Aorta (tissue), 5 donors: ENCODE data around the gene GAST. TPM values are rescaled to one million over a fixed set of nuclear protein-coding genes. Genes with fewer than 3 reads are reported as not detected.
"Not testable (repeated sequence)": the region's sequence is repeated elsewhere in the genome, so short reads cannot be mapped to it uniquely, and the experiment has no call there.

Source experiments
- ATAC-seq: fragments of 200-7000 bp; cut with Tn5 transposase; one replicate; pipeline ENCODE4 v1.9.1; 2022; ENCODE audit warnings: moderate library complexity; ENCODE audit not compliant: low FRiP score
- DNase-seq, 2 donors: peaks; one replicate each; pipeline ENCODE4 v3.0.0-alpha.2; 2020
- H3K27ac ChIP-seq, 2 donors: one replicate each; pipeline ENCODE4 v1.5.1; 2013; ENCODE audit warnings: low read length in 2 of 2, mild to moderate bottlenecking in 2 of 2, moderate library complexity in 2 of 2, control low read depth in 1 of 2, inconsistent platforms in 1 of 2, low read depth in 1 of 2
- H3K27me3 ChIP-seq, 2 donors: one replicate each; pipeline ENCODE4 v1.6.1; 2013; ENCODE audit warnings: control low read depth in 1 of 2, low read length in 1 of 2, mild to moderate bottlenecking in 1 of 2, moderate library complexity in 1 of 2; ENCODE audit not compliant: insufficient read depth in 2 of 2, control insufficient read depth in 1 of 2
- H3K36me3 ChIP-seq, 2 donors: one replicate each; pipeline ENCODE4 v1.6.1; 2013; ENCODE audit warnings: control low read depth in 1 of 2, low read length in 1 of 2, mild to moderate bottlenecking in 1 of 2; ENCODE audit not compliant: insufficient read depth in 2 of 2, control insufficient read depth in 1 of 2
- H3K4me1 ChIP-seq, 2 donors: one replicate each; pipeline ENCODE4 v1.6.1; 2013; ENCODE audit warnings: low read length in 2 of 2, control low read depth in 1 of 2, mild to moderate bottlenecking in 1 of 2, moderate library complexity in 1 of 2; ENCODE audit not compliant: insufficient read depth in 2 of 2, control insufficient read depth in 1 of 2
- H3K4me3 ChIP-seq, 2 donors: one replicate each; pipeline ENCODE4 v1.5.1; 2013; ENCODE audit warnings: low read length in 2 of 2, control low read depth in 1 of 2, mild to moderate bottlenecking in 1 of 2
- H3K9me3 ChIP-seq: one replicate; pipeline ENCODE4 v1.6.1; 2013; ENCODE audit warnings: mild to moderate bottlenecking, low read length; ENCODE audit not compliant: control insufficient read depth
- WGBS, 2 donors: extraction: QIAGEN DNeasy Blood & Tissue Kit; methylation state at CpG; one replicate each; pipeline ENCODE4 v1.1.7; 2013; 5-methylcytosine and 5-hydroxymethylcytosine counted together
- intact Hi-C, 2 donors: fragments of 100-400 bp; cut with DNase I; formaldehyde crosslinking; loops; one replicate each; pipeline versions ENCODE4 v1.14.2 to v1.15.0; 2022
- polyA plus RNA-seq, 2 donors: library from polyadenylated mRNA; stranded (reverse); fragments of 200-250 nt; gene quantifications; one replicate each; pipeline ENCODE4 v1.2.3, GENCODE V29; 2013
- total RNA-seq, 2 donors: library from RNA; stranded (reverse); fragmentation: NEBNext Ultra II Directional; extraction: Animal tissue kit (Norgen Biotek cat#: 25700); gene quantifications; one replicate each; pipeline ENCODE4 v1.2.1, GENCODE V29; 2021
- donor health status: healthy with polysubstance abuse.
- donor health status: Bipolar disorder and iron deficiency.
- donor health status: DM: no; HTN: no; CAD: no.
- donor health status: DM: no; HTN: no; CAD: no.
- donor health status: DM: yes; HTN: yes; CAD: no.

GAST gene
- total and polyA plus RNA-seq, 4 donors: not detected

- Histone ChIP-seq H3K36me3 (peaks cover 4 to 7% of the 10 kb centered on the region in 2 donors), H3K27me3 (no peaks in the 10 kb centered on the region), H3K4me3 (no peak overlapping the region), H3K9me3 (no peaks in the 10 kb centered on the region), H3K27ac (no peak overlapping the region), H3K4me1 (no peaks in the 10 kb centered on the region)
- 38 to 39% methylated on average over 6 of the region's 6 CpGs for WGBS, 2 donors
- intact Hi-C loops: no loop called here
- ATAC-seq (peak; percentile 79), DNase-seq (peak in 1 of 2 donors; percentile 74)
Measured at GRCh38 chr17:41697122-41697962, 14.8 kb upstream of the GAST start.

DNA sequence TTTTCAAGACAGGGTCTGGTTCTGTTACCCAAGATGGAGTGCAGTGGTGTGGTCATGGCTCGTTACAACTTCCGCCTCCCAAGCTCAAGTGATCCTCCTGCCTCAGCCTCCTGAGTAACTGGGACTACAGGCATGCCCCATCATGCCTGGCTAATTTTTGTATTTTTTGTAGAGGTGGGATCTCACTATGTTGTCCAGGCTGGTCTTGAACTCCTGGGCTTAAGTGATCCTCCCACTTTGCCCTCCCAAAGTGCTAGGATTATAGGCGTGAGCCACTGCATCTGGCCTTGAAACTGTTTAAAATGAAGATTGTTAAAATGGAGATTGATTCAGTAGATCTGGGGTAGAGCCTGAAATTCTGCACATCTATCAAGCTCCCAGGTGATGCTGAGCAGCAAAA, 11.3 kb upstream of the GAST start:
- H3K4me3 ChIP-seq, H3K9me3 ChIP-seq, DNase-seq, ATAC-seq, H3K36me3 ChIP-seq, intact Hi-C loops, H3K27me3 ChIP-seq, H3K27ac ChIP-seq, H3K4me1 ChIP-seq: not testable (repeated sequence)
- WGBS, 2 donors: 86 to 88% methylated on average over 3 of the region's 3 CpGs

DNA sequence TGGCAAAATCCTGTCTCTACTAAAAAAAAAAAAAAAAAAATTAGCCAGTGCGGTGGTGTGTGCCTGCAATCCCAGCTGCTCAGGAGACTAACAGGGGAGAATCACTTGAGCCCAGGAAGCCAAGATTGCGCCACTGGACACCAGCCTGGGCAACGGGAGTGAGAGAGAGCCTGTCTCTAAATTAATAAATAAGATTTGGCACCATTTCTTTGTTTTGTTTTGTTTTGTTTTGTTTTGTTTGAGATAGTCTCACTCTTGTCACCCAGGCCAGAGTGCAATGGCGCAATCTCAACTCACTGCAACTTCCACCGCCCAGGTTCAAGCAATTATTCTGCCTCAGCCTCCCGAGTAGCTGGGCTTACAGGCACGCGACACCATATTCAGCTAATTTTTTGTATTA, 9.4 kb upstream of the GAST start:
- no peak for ATAC-seq
- no peak overlapping the region for H3K4me3 ChIP-seq
- H3K27ac ChIP-seq: no peak overlapping the region
- H3K27me3 ChIP-seq: no peaks in the 10 kb centered on the region
- H3K9me3 ChIP-seq: no peaks in the 10 kb centered on the region
- 86% methylated on average over 8 of the region's 8 CpGs for WGBS, 2 donors
- H3K36me3 ChIP-seq: no peaks in the 10 kb centered on the region
- H3K4me1 ChIP-seq: no peaks in the 10 kb centered on the region
- intact Hi-C loops: no loop called here
- DNase-seq: no peak

DNA sequence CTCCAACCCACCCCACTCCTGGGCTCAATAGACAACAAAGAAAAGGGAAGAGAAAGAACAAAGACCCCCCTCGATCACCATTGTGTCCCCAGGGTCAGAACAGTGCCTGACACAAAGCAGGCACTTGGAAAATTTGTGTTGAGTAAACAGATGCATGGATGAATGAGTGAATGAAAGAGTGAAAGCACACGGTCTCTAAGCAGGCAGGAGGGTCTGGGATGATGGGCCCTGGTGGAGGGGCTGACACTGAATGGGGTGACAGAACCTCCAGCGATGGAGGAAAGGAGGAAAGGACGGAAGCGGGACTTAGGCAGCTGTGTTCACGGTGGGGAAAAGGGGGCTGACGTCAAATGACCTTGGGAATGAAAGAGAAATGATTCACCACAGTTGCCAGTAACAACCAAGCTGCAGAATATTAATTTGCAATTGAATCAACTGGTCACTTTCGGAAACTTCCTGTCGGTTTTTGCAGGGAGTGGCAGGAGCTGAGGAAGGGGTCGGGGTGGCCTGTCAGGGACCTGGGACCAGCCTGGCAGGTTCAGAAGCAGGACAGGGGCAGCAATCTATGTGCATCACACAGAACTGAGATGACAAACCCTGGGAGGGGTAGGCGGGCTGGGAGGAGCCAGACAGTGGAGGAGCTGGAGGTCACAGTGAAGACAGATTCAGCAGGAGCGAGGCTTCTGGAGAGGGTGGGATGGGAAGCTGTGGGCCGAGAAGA, 6.7 kb upstream of the GAST start:
- WGBS, 2 donors: 75 to 78% methylated on average over 13 of the region's 13 CpGs
- H3K27ac ChIP-seq: no peak overlapping the region

GRCh38 chr17:41707803-41708669, 4.1 kb upstream of the GAST start:
- H3K4me1 ChIP-seq: no peaks in the 10 kb centered on the region
- no peaks in the 10 kb centered on the region for H3K27me3 ChIP-seq
- H3K27ac ChIP-seq: no peak overlapping the region
- H3K9me3 ChIP-seq: no peaks in the 10 kb centered on the region
- no peak overlapping the region for H3K4me3 ChIP-seq
- no peak for DNase-seq
- ATAC-seq: no peak
- intact Hi-C loops: no loop called here
- WGBS, 2 donors: 77 to 79% methylated on average over 10 of the region's 10 CpGs
- H3K36me3 ChIP-seq: no peaks in the 10 kb centered on the region

More for the DNA sequence above, 6.7 kb upstream of the GAST start:
- Histone ChIP-seq H3K9me3 (no peaks in the 10 kb centered on the region), H3K36me3 (no peaks in the 10 kb centered on the region), H3K4me3 (no peak overlapping the region), H3K27me3 (no peaks in the 10 kb centered on the region), H3K4me1 (no peaks in the 10 kb centered on the region)
- intact Hi-C loops: no loop called here
- ATAC-seq (no peak), DNase-seq (no peak)

DNA sequence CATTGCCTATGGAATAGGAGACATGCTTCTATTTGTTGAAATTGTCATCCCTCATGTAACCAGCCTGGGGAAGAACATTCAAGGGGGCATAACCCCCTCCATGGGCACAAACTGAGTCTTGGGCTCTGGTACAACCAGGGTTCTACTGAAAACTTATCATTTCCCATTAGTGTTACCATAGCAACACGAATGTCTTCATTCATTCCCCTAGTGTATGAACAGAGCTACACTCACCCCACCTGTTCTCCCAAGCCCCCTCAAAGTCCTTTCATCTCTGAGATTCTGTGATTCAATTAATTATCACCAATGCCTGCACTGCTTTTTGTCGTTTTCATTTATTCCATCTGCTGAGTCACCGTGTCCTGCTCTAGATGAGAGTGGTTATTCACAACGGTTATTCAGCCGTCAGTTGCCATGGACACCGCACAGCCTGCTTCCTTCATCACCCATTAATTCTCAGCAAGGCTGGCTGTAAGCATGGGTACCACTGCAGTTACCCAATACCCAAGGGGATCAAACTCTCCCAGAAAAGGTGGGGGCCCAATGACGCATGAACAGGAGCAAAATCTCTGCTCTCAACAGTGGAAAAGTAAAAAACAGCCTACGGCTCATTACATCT, 1.6 kb upstream of the GAST start:
- Histone ChIP-seq H3K27ac (no peak overlapping the region), H3K36me3 (no peaks in the 10 kb centered on the region), H3K4me1 (no peaks in the 10 kb centered on the region), H3K9me3 (no peaks in the 10 kb centered on the region), H3K27me3 (no peaks in the 10 kb centered on the region), H3K4me3 (no peak overlapping the region)
- ATAC-seq (no peak), DNase-seq (no peak)
- intact Hi-C loops: no loop called here
- 52 to 54% methylated on average over 8 of the region's 8 CpGs for WGBS, 2 donors

GRCh38 chr17:41717408-41718286, 5.5 kb downstream of the GAST start:
- ATAC-seq (no peak), DNase-seq (no peak)
- 72 to 75% methylated on average over 15 of the region's 15 CpGs for WGBS, 2 donors
- intact Hi-C loops: no loop called here
- Histone ChIP-seq H3K27me3 (no peaks in the 10 kb centered on the region), H3K27ac (no peak overlapping the region), H3K4me3 (no peak overlapping the region), H3K36me3 (no peaks in the 10 kb centered on the region), H3K4me1 (no peaks in the 10 kb centered on the region), H3K9me3 (no peaks in the 10 kb centered on the region)

- Histone ChIP-seq H3K4me1 (no peaks in the 10 kb centered on the region), H3K27ac (no peak overlapping the region), H3K36me3 (no peaks in the 10 kb centered on the region), H3K9me3 (no peaks in the 10 kb centered on the region), H3K4me3 (no peak overlapping the region), H3K27me3 (no peaks in the 10 kb centered on the region)
- 33 to 42% methylated on average over 5 of the region's 5 CpGs for WGBS, 2 donors
- ATAC-seq (no peak), DNase-seq (no peak)
- intact Hi-C loops: no loop called here
Measured at GRCh38 chr17:41718287-41718645, 6.1 kb downstream of the GAST start.
